ENCODE measurements around the gene PTH1R.

The PTH1R gene

GRCh38 chr3:46838301-46838700 is 39.2 kb upstream of the PTH1R start:
- Histone ChIP-seq H3K4me3 (ENCODE audit: insufficient read depth in 1 of 2, low read depth in 1 of 2, low read length in 2 of 2) (peak overlapping the region in 1 of 2 experiments; percentile 9), H3K23ac (ENCODE audit: low read length in 2 of 2) (no peak overlapping the region), H2BK120ac (ENCODE audit: low read depth, low read length) (no peak overlapping the region), H3K4me1 (ENCODE audit: control insufficient read depth, insufficient read depth, low read depth, low read length) (no peaks in the 10 kb centered on the region), H2AFZ (ENCODE audit: low read depth, low read length) (no peak overlapping the region), H4K91ac (ENCODE audit: low read length) (no peak overlapping the region), H2BK15ac (ENCODE audit: low read depth, poor library complexity, severe bottlenecking) (no peak overlapping the region), H3K9ac (ENCODE audit: low read length) (no peak overlapping the region), H2BK12ac (ENCODE audit: low read length in 2 of 2) (no peak overlapping the region), H4K8ac (ENCODE audit: low read length) (no peak overlapping the region), H3K4me2 (ENCODE audit: low read length, poor library complexity, severe bottlenecking) (no peak overlapping the region), H3K14ac (ENCODE audit: low read length in 2 of 2) (no peak overlapping the region), H3K79me1 (replicated peaks; ENCODE audit: low read length, poor library complexity, severe bottlenecking) (no peaks in the 10 kb centered on the region), H3K18ac (ENCODE audit: low read depth in 1 of 2, low read length in 2 of 2) (no peak overlapping the region), H3K27me3 (ENCODE audit: control insufficient read depth in 1 of 2, insufficient read depth in 1 of 2, low read length in 2 of 2) (no peaks in the 10 kb centered on the region), H3K4ac (ENCODE audit: low read depth in 1 of 2, low read length in 2 of 2) (no peak overlapping the region), H2BK5ac (ENCODE audit: low read depth, low read length, poor library complexity, severe bottlenecking) (no peak overlapping the region), H3K27ac (ENCODE audit: low read length, poor library complexity, severe bottlenecking) (no peak overlapping the region), H3K36me3 (ENCODE audit: control insufficient read depth in 1 of 2, insufficient read depth in 2 of 2, low read depth in 1 of 2, low read length in 2 of 2) (no peaks in the 10 kb centered on the region), H3K9me3 (ENCODE audit: control insufficient read depth, low read length) (peaks cover 50% of the 10 kb centered on the region), H2AK5ac (ENCODE audit: low read length, severe bottlenecking) (no peak overlapping the region)
- WGBS: no CpG with 5 or more reads among the region's 2 CpGs
- no peak for DNase-seq

GRCh38 chr3:46840491-46840890 is 37.0 kb upstream of the PTH1R start:
- H3K18ac ChIP-seq (ENCODE audit: low read depth in 1 of 2, low read length in 2 of 2): no peak overlapping the region
- no peaks in the 10 kb centered on the region for H3K36me3 ChIP-seq (ENCODE audit: control insufficient read depth in 1 of 2, insufficient read depth in 2 of 2, low read depth in 1 of 2, low read length in 2 of 2)
- H3K9ac ChIP-seq (ENCODE audit: low read length): no peak overlapping the region
- H4K91ac ChIP-seq (ENCODE audit: low read length): no peak overlapping the region
- DNase-seq: no peak
- no peaks in the 10 kb centered on the region for H3K79me1 ChIP-seq (replicated peaks; ENCODE audit: low read length, poor library complexity, severe bottlenecking)
- H2AFZ ChIP-seq (ENCODE audit: low read depth, low read length): no peak overlapping the region
- no peak overlapping the region for H3K14ac ChIP-seq (ENCODE audit: low read length in 2 of 2)
- no peak overlapping the region for H2BK12ac ChIP-seq (ENCODE audit: low read length in 2 of 2)
- H3K9me3 ChIP-seq (ENCODE audit: control insufficient read depth, low read length): peaks cover 48% of the 10 kb centered on the region
- H2BK120ac ChIP-seq (ENCODE audit: low read depth, low read length): no peak overlapping the region
- H3K4me1 ChIP-seq (ENCODE audit: control insufficient read depth, insufficient read depth, low read depth, low read length): peaks cover 7% of the 10 kb centered on the region
- H3K23ac ChIP-seq (ENCODE audit: low read length in 2 of 2): no peak overlapping the region
- H2AK5ac ChIP-seq (ENCODE audit: low read length, severe bottlenecking): no peak overlapping the region
- no peak overlapping the region for H2BK5ac ChIP-seq (ENCODE audit: low read depth, low read length, poor library complexity, severe bottlenecking)
- WGBS: no CpG with 5 or more reads among the region's 1 CpG
- no peak overlapping the region for H3K4me3 ChIP-seq (ENCODE audit: insufficient read depth in 1 of 2, low read depth in 1 of 2, low read length in 2 of 2)
- no peak overlapping the region for H3K4ac ChIP-seq (ENCODE audit: low read depth in 1 of 2, low read length in 2 of 2)
- H4K8ac ChIP-seq (ENCODE audit: low read length): no peak overlapping the region
- H2BK15ac ChIP-seq (ENCODE audit: low read depth, poor library complexity, severe bottlenecking): no peak overlapping the region
- H3K4me2 ChIP-seq (ENCODE audit: low read length, poor library complexity, severe bottlenecking): no peak overlapping the region
- no peak overlapping the region for H3K27ac ChIP-seq (ENCODE audit: low read length, poor library complexity, severe bottlenecking)
- H3K27me3 ChIP-seq (ENCODE audit: control insufficient read depth in 1 of 2, insufficient read depth in 1 of 2, low read length in 2 of 2): no peaks in the 10 kb centered on the region

- Histone ChIP-seq H3K36me3 (ENCODE audit: control insufficient read depth in 1 of 2, insufficient read depth in 2 of 2, low read depth in 1 of 2, low read length in 2 of 2) (no peaks in the 10 kb centered on the region), H2BK15ac (ENCODE audit: low read depth, poor library complexity, severe bottlenecking) (no peak overlapping the region), H3K9ac (ENCODE audit: low read length) (no peak overlapping the region), H3K4me3 (ENCODE audit: insufficient read depth in 1 of 2, low read depth in 1 of 2, low read length in 2 of 2) (no peak overlapping the region), H3K27me3 (ENCODE audit: control insufficient read depth in 1 of 2, insufficient read depth in 1 of 2, low read length in 2 of 2) (no peaks in the 10 kb centered on the region), H4K8ac (ENCODE audit: low read length) (no peak overlapping the region), H3K4ac (ENCODE audit: low read depth in 1 of 2, low read length in 2 of 2) (no peak overlapping the region), H4K91ac (ENCODE audit: low read length) (no peak overlapping the region), H2BK12ac (ENCODE audit: low read length in 2 of 2) (no peak overlapping the region), H2BK120ac (ENCODE audit: low read depth, low read length) (no peak overlapping the region), H3K18ac (ENCODE audit: low read depth in 1 of 2, low read length in 2 of 2) (no peak overlapping the region), H3K4me1 (ENCODE audit: control insufficient read depth, insufficient read depth, low read depth, low read length) (peaks cover 16% of the 10 kb centered on the region), H3K27ac (ENCODE audit: low read length, poor library complexity, severe bottlenecking) (no peak overlapping the region), H3K14ac (ENCODE audit: low read length in 2 of 2) (no peak overlapping the region), H2AFZ (ENCODE audit: low read depth, low read length) (no peak overlapping the region), H3K4me2 (ENCODE audit: low read length, poor library complexity, severe bottlenecking) (no peak overlapping the region), H3K79me1 (replicated peaks; ENCODE audit: low read length, poor library complexity, severe bottlenecking) (no peaks in the 10 kb centered on the region), H3K23ac (ENCODE audit: low read length in 2 of 2) (no peak overlapping the region), H3K9me3 (ENCODE audit: control insufficient read depth, low read length) (peaks cover 37% of the 10 kb centered on the region), H2BK5ac (ENCODE audit: low read depth, low read length, poor library complexity, severe bottlenecking) (no peak overlapping the region), H2AK5ac (ENCODE audit: low read length, severe bottlenecking) (no peak overlapping the region)
- WGBS: 96% methylated on average over 3 of the region's 3 CpGs
- DNase-seq: no peak
These were observed 34.0 kb upstream of the PTH1R start for GRCh38 chr3:46843508-46843907.

- H4K91ac ChIP-seq (ENCODE audit: low read length): no peak overlapping the region
- no peak overlapping the region for H2AK5ac ChIP-seq (ENCODE audit: low read length, severe bottlenecking)
- H3K27ac ChIP-seq (ENCODE audit: low read length, poor library complexity, severe bottlenecking): no peak overlapping the region
- no peaks in the 10 kb centered on the region for H3K27me3 ChIP-seq (ENCODE audit: control insufficient read depth in 1 of 2, insufficient read depth in 1 of 2, low read length in 2 of 2)
- H2AFZ ChIP-seq (ENCODE audit: low read depth, low read length): no peak overlapping the region
- no peak overlapping the region for H2BK5ac ChIP-seq (ENCODE audit: low read depth, low read length, poor library complexity, severe bottlenecking)
- no peak for DNase-seq
- no peak overlapping the region for H2BK15ac ChIP-seq (ENCODE audit: low read depth, poor library complexity, severe bottlenecking)
- H3K9me3 ChIP-seq (ENCODE audit: control insufficient read depth, low read length): peaks cover 28% of the 10 kb centered on the region
- H4K8ac ChIP-seq (ENCODE audit: low read length): no peak overlapping the region
- H3K14ac ChIP-seq (ENCODE audit: low read length in 2 of 2): no peak overlapping the region
- no peak overlapping the region for H3K4me2 ChIP-seq (ENCODE audit: low read length, poor library complexity, severe bottlenecking)
- no peak overlapping the region for H3K18ac ChIP-seq (ENCODE audit: low read depth in 1 of 2, low read length in 2 of 2)
- H3K4me3 ChIP-seq (ENCODE audit: insufficient read depth in 1 of 2, low read depth in 1 of 2, low read length in 2 of 2): no peak overlapping the region
- 85% methylated on average over 3 of the region's 3 CpGs for WGBS
- H3K23ac ChIP-seq (ENCODE audit: low read length in 2 of 2): no peak overlapping the region
- H3K4me1 ChIP-seq (ENCODE audit: control insufficient read depth, insufficient read depth, low read depth, low read length): peaks cover 17% of the 10 kb centered on the region
- no peak overlapping the region for H3K9ac ChIP-seq (ENCODE audit: low read length)
- no peaks in the 10 kb centered on the region for H3K36me3 ChIP-seq (ENCODE audit: control insufficient read depth in 1 of 2, insufficient read depth in 2 of 2, low read depth in 1 of 2, low read length in 2 of 2)
- H3K79me1 ChIP-seq (replicated peaks; ENCODE audit: low read length, poor library complexity, severe bottlenecking): no peaks in the 10 kb centered on the region
- H3K4ac ChIP-seq (ENCODE audit: low read depth in 1 of 2, low read length in 2 of 2): no peak overlapping the region
- H2BK120ac ChIP-seq (ENCODE audit: low read depth, low read length): no peak overlapping the region
- H2BK12ac ChIP-seq (ENCODE audit: low read length in 2 of 2): no peak overlapping the region
These were observed 33.1 kb upstream of the PTH1R start for GRCh38 chr3:46844397-46844796.

Measured in mesenchymal stem cell (in vitro differentiated cells and primary cell).